ENCODE measurements around the gene ASAP2.

The ASAP2 gene

GRCh38 chr2:9199716-9200632 lies 6.6 kb upstream of the ASAP2 start:
- TF ChIP-seq CTCF (IDR thresholded peaks at IDR 0.05; ENCODE audit: low read depth, low read length, missing control alignments) = no peak
- no peak for DNase-seq (ENCODE audit: extremely low read depth, low read depth)

GRCh38 chr2:9200633-9201015 lies 6.0 kb upstream of the ASAP2 start:
- no peak for DNase-seq (ENCODE audit: extremely low read depth, low read depth)
- TF ChIP-seq CTCF (IDR thresholded peaks at IDR 0.05; ENCODE audit: low read depth, low read length, missing control alignments) = no peak
- H3K4me3 ChIP-seq (replicated peaks; ENCODE audit: low read depth, low read length) = no peak overlapping the region

More at GRCh38 chr2:9199716-9200632, 6.6 kb upstream of the ASAP2 start:
- no peak overlapping the region for H3K4me3 ChIP-seq (replicated peaks; ENCODE audit: low read depth, low read length)

- H3K4me3 ChIP-seq (replicated peaks; ENCODE audit: low read depth, low read length) = no peak overlapping the region
- no peak for TF ChIP-seq CTCF (IDR thresholded peaks at IDR 0.05; ENCODE audit: low read depth, low read length, missing control alignments)
- DNase-seq (ENCODE audit: extremely low read depth, low read depth) = no peak
These were observed 5.3 kb upstream of the ASAP2 start for GRCh38 chr2:9201185-9201891.

- no peak overlapping the region for H3K4me3 ChIP-seq (replicated peaks; ENCODE audit: low read depth, low read length)
- no peak for TF ChIP-seq CTCF (IDR thresholded peaks at IDR 0.05; ENCODE audit: low read depth, low read length, missing control alignments)
- DNase-seq (ENCODE audit: extremely low read depth, low read depth) = no peak
These were observed 3.6 kb upstream of the ASAP2 start for GRCh38 chr2:9203006-9203405.

GRCh38 chr2:9203876-9204275 lies 2.7 kb upstream of the ASAP2 start:
- TF ChIP-seq CTCF (IDR thresholded peaks at IDR 0.05; ENCODE audit: low read depth, low read length, missing control alignments) = no peak
- DNase-seq (ENCODE audit: extremely low read depth, low read depth) = no peak
- H3K4me3 ChIP-seq (replicated peaks; ENCODE audit: low read depth, low read length) = no peak overlapping the region

- DNase-seq (ENCODE audit: extremely low read depth, low read depth) = no peak
- H3K4me3 ChIP-seq (replicated peaks; ENCODE audit: low read depth, low read length) = no peak overlapping the region
These were observed 1.7 kb upstream of the ASAP2 start for GRCh38 chr2:9204939-9205338.

More at GRCh38 chr2:9204939-9205338, 1.7 kb upstream of the ASAP2 start:
- no peak for TF ChIP-seq CTCF (IDR thresholded peaks at IDR 0.05; ENCODE audit: low read depth, low read length, missing control alignments)

Data from HFF-Myc (cell line).